Sigmoid colon (tissue), 4 donors: ENCODE results near the gene BHLHE23.

ENCODE experiments used
- POLR2A ChIP-seq, 2 donors: fragments of 450-650 bp; IDR thresholded peaks; one replicate each; pipeline ENCODE4 v1.6.1; 2016; ENCODE audit warnings: antibody characterized with exemption in 2 of 2, mild to moderate bottlenecking in 2 of 2, moderate library complexity in 2 of 2
- POLR2AphosphoS5 ChIP-seq, 4 donors: sonication (generic); formaldehyde crosslinking; IDR thresholded peaks; one replicate each; pipeline ENCODE4 v1.6.1; 2017; ENCODE audit warnings: antibody characterized with exemption in 4 of 4

- TF ChIP-seq POLR2A (IDR thresholded peaks at IDR 0.05): no peak
- no peak for TF ChIP-seq POLR2AphosphoS5 (IDR thresholded peaks at IDR 0.05)
Measured at GRCh38 chr20:62999580-62999979, 7.2 kb downstream of the BHLHE23 start.
